GM18499 (cell line): ENCODE data around the gene DUSP9.
"Not testable (repeated sequence)": the region's sequence is repeated elsewhere in the genome, so short reads cannot be mapped to it uniquely, and the experiment has no call there.

ENCODE experiments used
- ATAC-seq: cut with Tn5 transposase; IDR thresholded peaks from one replicate; pipeline ENCODE4 v1.9.1; 2021; ENCODE audit warnings: moderate number of reproducible peaks; ENCODE audit not compliant: insufficient read depth, unreplicated experiment

DUSP9 gene

DNA sequence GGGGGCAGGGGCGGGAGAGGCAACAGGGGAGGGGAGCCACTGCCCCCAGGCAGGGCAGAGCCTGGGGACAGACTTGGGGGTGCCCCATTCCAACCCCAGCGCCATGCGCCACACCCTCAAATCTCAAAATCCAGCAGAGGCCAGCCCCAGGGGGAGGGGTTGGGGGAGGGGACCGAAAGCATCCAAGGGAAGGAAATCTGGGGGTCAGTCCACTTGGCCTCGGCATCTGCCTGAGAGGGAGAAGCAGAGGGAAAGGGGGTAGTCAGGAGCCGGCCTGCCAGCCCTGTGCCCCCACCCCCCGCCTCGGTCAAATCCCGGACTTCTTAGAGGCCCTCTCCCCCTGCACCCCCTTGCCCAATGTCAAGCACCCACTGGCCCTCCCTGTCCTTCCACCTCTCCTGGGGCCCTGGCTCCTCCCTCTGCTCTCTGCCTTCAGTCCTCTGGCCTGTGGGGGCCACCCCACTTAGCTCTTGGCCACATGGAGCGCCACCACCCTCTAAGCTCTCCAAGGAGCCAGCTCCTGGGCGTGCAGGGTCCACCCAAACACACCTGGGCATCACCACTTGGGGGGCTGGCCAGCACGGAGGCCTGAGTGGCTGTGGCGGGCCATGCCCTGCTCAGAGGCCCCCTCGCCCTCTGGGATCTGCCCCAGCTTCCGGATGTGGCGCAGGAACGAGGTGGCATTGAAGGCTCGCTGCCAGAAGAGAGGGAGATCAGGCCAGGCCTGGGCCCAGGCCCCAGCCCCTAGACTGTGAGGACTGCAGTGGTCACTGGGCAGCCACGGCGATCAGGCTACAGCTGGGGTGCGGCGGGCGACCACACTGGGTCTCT, 23.1 kb downstream of the DUSP9 start:
- no peak for ATAC-seq

DNA sequence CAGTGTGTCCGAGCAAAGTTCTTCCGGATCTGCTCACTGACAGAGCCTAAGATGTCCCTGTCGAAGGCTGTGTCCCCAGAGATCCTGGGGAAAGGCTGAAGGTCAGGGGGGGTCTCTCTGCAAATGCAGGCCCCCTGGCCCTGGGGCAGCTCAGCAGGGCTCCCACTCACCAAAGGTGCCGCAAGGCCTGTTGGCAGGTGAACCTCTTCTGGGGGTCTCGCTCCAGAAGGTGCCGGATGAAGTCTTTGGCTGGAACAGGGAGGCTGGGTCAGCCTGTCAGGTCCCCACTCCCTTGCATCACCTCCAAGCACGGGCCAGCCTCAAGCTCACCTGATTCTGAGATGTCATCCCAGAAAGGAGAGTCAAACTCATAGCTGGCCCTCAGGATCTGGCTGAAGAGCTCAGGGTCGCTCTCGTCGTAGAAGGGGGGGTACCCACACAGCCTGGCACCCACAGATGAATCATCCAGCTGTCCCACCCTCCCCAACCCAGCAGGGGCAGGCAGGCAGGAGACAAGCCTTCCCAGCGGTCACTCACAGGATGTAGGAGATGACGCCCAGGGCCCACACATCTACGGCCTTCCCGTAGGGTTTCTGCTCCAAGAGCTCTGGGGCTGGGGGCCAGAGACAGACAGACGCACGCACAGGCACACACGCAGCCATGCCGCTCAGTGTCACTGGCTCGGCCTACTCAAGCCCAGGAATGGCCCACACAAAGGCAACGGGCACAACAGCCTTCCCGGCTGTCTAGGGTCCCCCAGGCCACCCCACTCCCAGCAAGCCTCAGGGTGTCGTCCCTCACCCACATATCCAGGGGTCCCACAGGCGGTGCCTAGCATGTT, 24.0 kb downstream of the DUSP9 start:
- ATAC-seq, result no peak

- no peak for ATAC-seq
Measured at GRCh38 chrX:153671589-153672530, 24.9 kb downstream of the DUSP9 start.

- ATAC-seq, result no peak
Measured at GRCh38 chrX:153672531-153673427, 25.8 kb downstream of the DUSP9 start.

- no peak for ATAC-seq
Measured at GRCh38 chrX:153673428-153674218, 26.6 kb downstream of the DUSP9 start, which contains the start of gene PNCK. Gene PNCK (minus strand): TSS chrX:153673813. CDS start chrX:153673076, 737 bp downstream.

DNA sequence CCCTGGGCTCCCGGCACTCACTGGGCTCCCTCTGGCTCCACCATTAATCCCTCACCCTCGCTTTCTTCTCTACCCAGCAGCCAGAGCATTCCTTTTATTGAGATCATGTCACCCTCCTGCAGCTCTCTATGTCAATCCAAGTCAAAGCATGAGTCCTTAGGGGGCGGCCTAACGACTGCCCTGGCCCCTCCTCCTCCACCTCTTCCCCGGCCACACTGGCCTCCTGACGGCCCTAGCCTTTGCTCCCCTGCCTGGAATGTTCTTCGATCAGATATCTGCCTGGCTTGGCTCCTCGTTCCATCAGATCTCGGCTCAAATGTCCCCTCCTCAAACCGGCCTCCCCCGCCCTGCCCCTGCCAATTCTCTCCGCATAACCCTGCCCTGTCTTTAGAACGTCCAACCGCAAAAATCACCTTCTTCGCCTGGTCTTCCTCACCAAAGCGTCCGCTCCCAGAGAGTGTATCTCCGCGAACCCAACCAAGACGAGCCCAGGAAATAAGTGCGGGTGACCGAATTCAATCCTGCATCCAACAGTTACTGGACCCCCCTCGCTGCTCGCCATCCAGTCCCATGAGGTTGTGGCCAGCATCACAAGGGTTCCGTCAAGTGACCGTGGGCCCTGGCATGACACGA, 27.3 kb downstream of the DUSP9 start:
- no peak for ATAC-seq

- no peak for ATAC-seq
Measured at GRCh38 chrX:153681175-153681574, 34.2 kb downstream of the DUSP9 start.

GRCh38 chrX:153683486-153683885, 36.5 kb downstream of the DUSP9 start:
- ATAC-seq, result not testable (repeated sequence)

GRCh38 chrX:153684467-153685155, 37.6 kb downstream of the DUSP9 start:
- no peak for ATAC-seq

DNA sequence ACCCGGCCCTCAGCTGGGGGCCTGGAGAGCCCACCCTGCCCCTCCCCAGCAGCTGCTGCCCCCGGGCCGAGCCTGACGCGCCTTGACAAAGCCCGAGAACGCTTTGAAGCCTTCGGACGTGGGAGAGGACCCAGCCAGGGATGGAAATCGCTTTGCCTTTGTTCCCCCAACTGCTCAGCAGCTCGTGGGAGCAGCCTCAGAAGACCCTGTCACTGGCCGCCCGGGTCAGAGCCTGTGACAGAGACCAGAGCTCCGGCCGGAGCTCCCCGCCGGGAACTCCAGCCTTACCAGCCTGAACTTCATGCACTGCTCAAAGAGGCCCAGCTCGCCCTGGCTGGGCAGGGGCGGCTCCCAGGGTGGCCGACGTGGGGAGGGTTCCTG, 38.1 kb downstream of the DUSP9 start:
- no peak for ATAC-seq

DNA sequence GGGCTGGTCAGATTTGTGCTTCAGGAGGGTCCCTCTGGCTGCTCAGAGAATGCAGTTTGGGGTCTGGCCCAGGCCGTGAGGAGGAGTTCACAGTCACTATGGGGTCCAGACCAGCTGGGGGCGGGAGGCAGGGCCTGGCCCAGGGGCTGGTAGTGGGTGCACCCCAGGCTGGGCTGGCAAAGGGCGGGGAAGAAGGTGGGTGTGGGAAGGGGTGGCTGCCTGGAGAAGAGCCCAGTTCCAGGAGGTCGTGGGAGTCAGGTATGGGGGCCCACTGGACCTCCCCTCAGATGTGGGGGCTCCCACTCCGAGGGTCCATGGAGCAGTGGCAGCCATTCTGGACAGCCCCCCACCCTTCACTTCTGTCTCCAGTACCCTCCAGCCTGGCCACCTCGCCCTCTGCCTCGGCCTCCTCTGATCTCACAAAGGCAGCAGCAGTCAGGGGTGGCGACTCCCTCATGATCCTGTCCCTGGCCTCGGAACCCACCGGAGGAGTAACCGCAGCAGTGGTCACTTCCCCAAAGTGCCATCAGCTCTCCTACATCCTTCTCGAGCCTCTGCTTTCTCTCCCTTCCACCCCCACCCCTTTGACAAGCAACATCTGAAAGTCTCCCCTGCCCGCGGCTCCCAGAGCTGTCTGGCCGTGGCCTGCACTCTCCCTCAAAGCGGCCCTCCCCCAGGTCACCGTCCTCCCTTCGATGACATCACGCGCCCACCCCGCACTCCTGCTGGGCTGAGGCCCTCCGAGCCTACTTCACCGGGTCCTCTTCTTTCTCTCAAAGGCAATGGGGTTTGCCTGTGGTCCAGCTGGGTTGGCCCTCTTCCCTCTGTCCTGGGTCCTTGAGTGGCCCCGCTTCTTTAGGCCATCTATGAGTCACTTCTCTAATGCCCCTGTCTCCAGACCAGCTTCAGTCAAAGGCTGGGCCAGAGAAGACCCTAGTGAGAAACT, 39.0 kb downstream of the DUSP9 start:
- no peak for ATAC-seq

GRCh38 chrX:153686711-153687110, 39.7 kb downstream of the DUSP9 start:
- ATAC-seq, result no peak

DNA sequence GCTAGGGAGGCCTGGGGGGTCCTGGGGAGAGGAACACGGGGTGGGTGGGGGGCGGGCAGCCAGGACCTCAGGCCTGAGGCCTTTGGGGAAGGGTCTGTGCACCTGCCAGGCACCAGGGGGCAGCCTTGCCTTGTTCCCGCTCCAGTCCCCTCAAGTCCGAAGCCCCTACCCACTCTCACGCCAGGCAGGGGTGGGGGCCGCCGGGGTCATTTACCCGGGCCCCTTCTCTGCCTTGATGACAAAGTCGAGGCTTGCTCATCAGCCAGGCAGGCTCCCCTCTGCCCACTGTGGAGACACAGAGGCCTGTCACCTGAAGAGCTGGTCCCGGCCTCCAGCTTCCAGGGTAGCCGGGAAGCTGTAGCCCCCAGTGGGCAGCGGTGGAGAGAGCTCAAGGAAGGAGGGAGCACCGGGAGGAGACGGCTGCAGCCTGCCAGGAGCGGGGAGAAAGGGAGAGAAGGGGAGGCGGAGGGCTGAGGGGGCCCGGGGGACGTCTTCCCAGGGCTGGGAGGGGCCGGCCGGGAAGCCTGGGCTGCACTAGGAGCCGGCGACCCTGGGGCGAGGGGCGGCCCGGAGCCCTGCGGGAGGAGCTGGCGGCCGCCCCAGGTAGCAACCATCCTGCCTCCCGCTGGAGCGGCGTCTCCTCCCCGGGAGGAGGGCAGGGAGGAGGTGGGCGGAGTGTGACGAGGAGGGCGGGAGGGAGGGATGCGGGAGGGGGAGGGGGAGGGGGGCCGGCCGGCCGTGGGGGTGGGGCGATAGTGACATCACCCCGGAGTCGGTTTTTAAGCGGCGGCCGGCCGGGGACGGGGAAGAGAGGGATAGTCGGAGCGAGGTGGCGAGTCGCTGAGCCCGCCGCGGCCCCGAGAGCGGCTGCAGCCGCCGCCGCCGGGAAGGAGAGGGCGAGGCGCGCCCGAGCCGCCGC, 40.4 kb downstream of the DUSP9 start, which contains the start of gene SLC6A8:
Gene SLC6A8 (plus strand): TSS at position 806 of the 919 bp plus-strand sequence. CDS start 649 bp downstream, outside the sequence.
- no peak for ATAC-seq

GRCh38 chrX:153688071-153688470, 41.1 kb downstream of the DUSP9 start:
- ATAC-seq, result no peak

- no peak for ATAC-seq
Measured at GRCh38 chrX:153688506-153688905, 41.5 kb downstream of the DUSP9 start.
